HuH-7 (cell line): ENCODE data around the gene GABRB1.

Experiments
- DNase-seq: peaks from one replicate; pipeline ENCODE4 v3.0.0; 2011; ENCODE audit warnings: low spot score

Gene GABRB1

DNA sequence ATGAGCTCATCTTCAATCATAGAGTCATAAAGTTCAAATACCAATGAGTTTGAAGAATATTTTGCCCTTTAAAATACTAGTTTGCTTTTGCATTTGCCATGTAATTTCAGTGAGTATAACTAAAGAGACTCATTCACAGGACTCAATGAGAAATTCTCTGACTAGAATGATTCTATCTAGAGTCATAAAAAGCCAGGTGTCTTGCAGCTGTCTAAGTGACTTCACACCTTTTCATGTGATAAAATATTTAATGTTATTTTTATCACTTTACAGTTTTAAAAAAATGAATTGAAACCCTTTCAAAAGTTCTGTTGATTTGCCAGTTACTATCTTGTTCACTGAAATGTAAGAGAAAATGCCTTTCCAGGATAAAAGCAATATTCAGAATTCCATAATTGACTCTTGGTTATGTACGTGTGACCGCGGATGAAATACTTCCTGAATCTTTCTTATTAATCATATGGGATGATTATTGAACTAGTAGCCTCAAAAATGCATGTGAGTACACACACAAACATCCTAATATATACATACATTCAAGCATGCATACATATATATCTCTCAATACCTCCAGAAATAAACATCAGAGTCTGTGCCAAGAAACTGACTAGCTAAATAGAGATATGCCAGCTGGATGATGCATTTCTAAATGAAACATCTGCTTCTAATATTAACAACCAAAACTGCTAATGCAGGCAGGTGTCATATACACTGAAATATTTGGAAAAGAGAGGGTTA, 87.0 kb downstream of the GABRB1 start:
- DNase-seq: no peak

DNA sequence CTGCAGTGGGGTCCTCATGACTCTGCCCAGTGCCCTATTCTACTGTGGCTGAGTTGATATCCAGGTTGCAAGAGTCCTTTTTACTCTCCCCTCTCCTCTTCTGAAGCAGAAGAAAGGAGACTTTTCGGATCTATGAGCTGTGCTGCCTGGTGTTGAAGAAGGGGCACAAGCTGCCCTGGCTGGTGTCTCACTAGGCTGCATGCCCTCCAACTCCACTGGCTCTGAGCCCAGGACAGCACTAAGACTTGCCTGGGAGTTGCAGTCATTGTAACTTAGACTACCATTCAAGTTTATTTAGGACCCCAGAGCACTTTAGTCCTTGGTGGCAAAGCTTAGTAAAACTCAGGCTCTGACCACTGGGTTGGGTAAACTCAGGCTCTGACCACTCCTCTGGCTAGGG, 89.4 kb downstream of the GABRB1 start:
- DNase-seq: no peak

- peak; percentile 41 for DNase-seq
Measured at GRCh38 chr4:47122592-47123291, 91.4 kb downstream of the GABRB1 start.

GRCh38 chr4:47128991-47129390, 97.6 kb downstream of the GABRB1 start:
- DNase-seq: no peak

GRCh38 chr4:47135210-47135609, 103.8 kb downstream of the GABRB1 start:
- no peak for DNase-seq

DNA sequence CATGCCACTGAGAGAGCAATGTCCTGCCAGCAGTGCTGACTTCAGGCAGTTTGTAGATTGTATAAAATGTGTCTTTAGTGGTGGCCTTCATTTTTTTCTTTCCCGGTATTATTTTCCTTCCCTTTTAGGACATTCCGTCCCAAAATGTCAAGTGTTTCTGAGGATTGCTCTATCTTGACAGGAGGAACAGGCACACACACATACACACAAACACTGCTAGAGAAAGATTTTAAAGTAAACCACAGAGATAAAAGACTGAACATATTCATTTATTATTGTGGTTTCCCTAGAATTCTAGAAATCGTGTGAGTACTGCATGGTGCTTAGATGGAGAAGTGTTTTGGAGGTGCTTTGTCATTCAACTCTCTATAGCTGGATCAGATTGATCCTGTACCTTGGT, 111.9 kb downstream of the GABRB1 start:
- DNase-seq: no peak

DNA sequence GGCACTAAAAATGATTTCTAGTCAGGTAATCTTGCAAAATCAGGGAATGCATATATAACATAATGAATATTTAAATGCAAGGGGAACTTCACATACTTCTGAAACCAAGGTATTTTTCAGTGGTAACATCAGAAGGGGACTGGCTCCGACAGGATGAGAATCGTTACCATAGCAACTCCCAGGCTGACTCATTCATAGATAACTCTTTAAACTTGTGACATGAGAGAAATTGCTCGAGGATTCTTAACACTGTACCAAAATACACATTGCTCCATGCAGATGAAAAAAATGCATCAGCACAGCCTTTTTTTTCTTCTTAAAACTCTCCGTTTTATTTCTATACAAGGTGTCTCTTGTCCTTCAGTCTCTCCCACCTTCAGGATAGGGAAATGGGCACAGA, 114.3 kb downstream of the GABRB1 start:
- no peak for DNase-seq

- no peak for DNase-seq
Measured at GRCh38 chr4:47154816-47155370, 123.5 kb downstream of the GABRB1 start.

- DNase-seq: no peak
Measured at GRCh38 chr4:47155919-47156318, 124.6 kb downstream of the GABRB1 start.

DNA sequence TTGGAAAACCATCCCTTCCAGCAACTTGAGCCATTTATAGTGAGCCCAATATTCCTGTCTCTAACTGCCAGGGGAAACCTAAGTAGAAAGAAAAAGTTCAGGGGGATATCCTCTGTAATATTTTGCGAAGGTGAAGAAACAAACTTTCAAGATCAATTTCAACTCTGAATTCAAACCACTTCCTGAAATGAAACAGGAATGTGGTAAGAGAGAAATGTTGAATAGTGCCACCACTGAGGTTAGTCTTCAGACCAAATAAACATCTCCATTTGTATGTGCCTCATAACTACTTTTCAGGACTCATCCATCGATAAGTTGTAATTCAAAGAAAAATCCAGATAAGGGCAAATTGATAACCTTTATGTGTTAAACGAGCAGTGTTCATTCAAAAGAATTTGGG, 128.7 kb downstream of the GABRB1 start:
- no peak for DNase-seq

GRCh38 chr4:47167081-47168035, 136.0 kb downstream of the GABRB1 start:
- no peak for DNase-seq

GRCh38 chr4:47184083-47184482, 152.7 kb downstream of the GABRB1 start:
- no peak for DNase-seq

GRCh38 chr4:47185761-47186160, 154.4 kb downstream of the GABRB1 start:
- no peak for DNase-seq

DNA sequence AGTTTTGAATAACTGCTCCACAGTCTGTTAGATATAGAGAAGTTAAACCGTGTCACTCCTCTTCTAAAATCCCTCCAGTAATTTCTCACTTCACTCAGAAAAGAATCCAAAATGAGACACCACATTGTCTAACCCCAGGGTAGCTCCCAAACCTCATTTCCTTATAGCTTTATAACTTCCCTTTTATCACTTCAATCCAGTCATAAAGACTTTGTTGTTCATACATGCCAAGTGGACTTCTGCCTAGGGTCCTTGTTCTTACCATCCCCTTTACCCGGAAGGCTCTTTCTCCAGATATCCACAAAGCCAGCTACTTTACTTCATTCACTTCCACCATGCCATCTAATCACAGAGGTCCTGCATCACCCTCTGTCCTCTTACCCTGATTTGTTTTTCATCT, 156.2 kb downstream of the GABRB1 start:
- no peak for DNase-seq

DNA sequence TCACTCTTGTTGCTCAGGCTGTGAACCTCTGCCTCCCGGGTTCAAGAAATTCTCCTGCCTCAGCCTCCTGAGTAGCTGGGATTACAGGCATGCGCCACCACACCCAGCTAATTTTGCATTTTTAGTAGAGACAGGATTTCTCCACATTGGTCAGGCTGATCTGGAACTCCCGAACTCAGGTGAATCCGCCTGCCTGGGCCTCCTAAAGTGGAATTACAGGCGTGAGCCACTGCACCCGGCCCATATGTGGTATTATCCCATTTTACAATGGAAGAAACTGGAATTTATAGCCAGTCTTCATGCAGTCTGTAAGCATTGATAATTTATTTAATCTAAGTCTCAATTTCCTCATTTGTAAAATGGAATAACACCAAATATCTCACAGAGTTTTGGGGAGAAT, 161.8 kb downstream of the GABRB1 start:
- DNase-seq: no peak

- DNase-seq: no peak
Measured at GRCh38 chr4:47194036-47194737, 162.8 kb downstream of the GABRB1 start.

DNA sequence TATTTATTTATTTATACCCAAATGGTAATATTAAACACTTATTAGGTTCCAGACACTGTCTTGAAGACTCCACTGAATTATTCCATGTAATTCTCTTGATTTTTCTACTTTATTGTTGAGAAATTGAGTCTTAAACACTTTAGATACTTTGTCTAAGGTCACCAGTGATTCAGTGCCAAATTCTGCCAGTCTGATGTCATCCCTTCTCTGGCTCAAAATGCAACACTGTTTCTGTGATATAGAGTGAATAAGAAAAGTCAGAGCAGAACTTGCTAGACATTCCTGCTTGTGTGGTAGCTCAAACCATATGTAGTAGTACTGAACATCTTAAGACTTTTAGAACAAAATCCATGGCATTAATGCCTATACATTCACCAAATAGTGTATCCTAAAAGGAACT, 164.3 kb downstream of the GABRB1 start:
- no peak for DNase-seq

GRCh38 chr4:47198791-47199190, 167.4 kb downstream of the GABRB1 start:
- no peak for DNase-seq

DNA sequence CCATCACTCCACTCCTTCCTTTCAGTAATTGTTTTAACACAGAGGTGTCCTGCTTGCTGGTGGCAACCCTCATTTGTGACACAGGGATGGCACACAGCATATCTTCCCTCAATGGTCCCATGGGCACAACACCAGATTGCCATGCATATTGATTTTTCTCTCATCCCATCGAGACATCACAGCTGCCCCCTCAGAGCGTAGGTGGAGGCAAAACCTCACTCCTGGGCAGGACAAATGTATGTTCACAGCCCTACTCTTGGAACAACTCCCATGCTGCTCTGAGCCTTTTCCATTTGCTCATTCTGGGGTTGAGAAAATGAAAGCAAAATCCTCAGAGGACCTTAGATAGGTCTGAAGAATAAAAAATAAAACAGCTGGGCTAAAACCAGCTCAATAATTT, 172.2 kb downstream of the GABRB1 start:
- DNase-seq: no peak

GRCh38 chr4:47207555-47207954, 176.2 kb downstream of the GABRB1 start:
- DNase-seq: no peak

GRCh38 chr4:47209833-47210232, 178.5 kb downstream of the GABRB1 start:
- no peak for DNase-seq

- no peak for DNase-seq
Measured at GRCh38 chr4:47210828-47211227, 179.5 kb downstream of the GABRB1 start.
